H9 (cell line): ENCODE results near the gene GGT6. TPM values are rescaled to one million over a fixed set of nuclear protein-coding genes. Genes with fewer than 3 reads are reported as not detected.

ENCODE experiments used
- DNase-seq: peaks from one replicate; pipeline ENCODE4 v3.0.0-alpha.2; 2017
- H2AFZ ChIP-seq: one replicate; pipeline ENCODE4 v1.6.1; 2013; ENCODE audit warnings: mild to moderate bottlenecking, low read length, control low read depth, moderate library complexity
- H2AK5ac ChIP-seq: 2 replicates; pipeline ENCODE4 v1.6.1; 2013; ENCODE audit warnings: low read length, control low read depth, mixed read lengths; ENCODE audit not compliant: insufficient read length
- H2BK120ac ChIP-seq: one replicate; pipeline ENCODE4 v1.6.1; 2013; ENCODE audit warnings: low read depth, mild to moderate bottlenecking, low read length, control low read depth, inconsistent platforms; ENCODE audit not compliant: poor library complexity, severe bottlenecking
- H2BK12ac ChIP-seq: 2 replicates; pipeline ENCODE4 v1.6.1; 2013; ENCODE audit warnings: low read length, control low read depth, mixed read lengths, low read depth; ENCODE audit not compliant: insufficient read length
- H2BK15ac ChIP-seq: 2 replicates; pipeline ENCODE4 v1.6.1; 2013; ENCODE audit warnings: low read depth, low read length, control low read depth
- H2BK20ac ChIP-seq: one replicate; pipeline ENCODE4 v1.6.1; 2013; ENCODE audit warnings: low read depth, mild to moderate bottlenecking, low read length, control low read depth, inconsistent platforms; ENCODE audit not compliant: poor library complexity, severe bottlenecking
- H2BK5ac ChIP-seq: 2 replicates; pipeline ENCODE4 v1.6.1; 2013; ENCODE audit warnings: low read length, control low read depth, mixed read lengths; ENCODE audit not compliant: insufficient read length
- H3K14ac ChIP-seq: 2 replicates; pipeline ENCODE4 v1.6.1; 2013; ENCODE audit warnings: low read length, control low read depth; ENCODE audit not compliant: insufficient read depth
- H3K18ac ChIP-seq: 2 replicates; pipeline ENCODE4 v1.6.1; 2013; ENCODE audit warnings: low read depth, mild to moderate bottlenecking, mixed read lengths, low read length, control low read depth; ENCODE audit not compliant: insufficient read length
- H3K23ac ChIP-seq: 2 replicates; pipeline ENCODE4 v1.6.1; 2013; ENCODE audit warnings: low read length, control low read depth, mixed read lengths, low read depth; ENCODE audit not compliant: insufficient read length
- H3K23me2 ChIP-seq: 2 replicates; pipeline ENCODE4 v1.6.1; 2013; ENCODE audit warnings: low read depth, mild to moderate bottlenecking, mixed read lengths, low read length, control low read depth; ENCODE audit not compliant: insufficient read length, poor library complexity, severe bottlenecking
- H3K27ac ChIP-seq: 2 replicates; pipeline ENCODE4 v1.5.1; 2013; ENCODE audit warnings: low read length, control low read depth, mixed read lengths, low read depth; ENCODE audit not compliant: insufficient read length
- H3K27me3 ChIP-seq: 2 replicates; pipeline ENCODE4 v1.6.1; 2013; ENCODE audit warnings: low read length, control low read depth, inconsistent platforms; ENCODE audit not compliant: insufficient read depth
- H3K4ac ChIP-seq: 2 replicates; pipeline ENCODE4 v1.6.1; 2013; ENCODE audit warnings: low read depth, mild to moderate bottlenecking, control low read depth, inconsistent platforms, low read length, moderate library complexity
- H3K4me1 ChIP-seq: 2 replicates; pipeline ENCODE4 v1.6.1; 2013; ENCODE audit warnings: low read length, control low read depth, inconsistent platforms; ENCODE audit not compliant: insufficient read depth
- H3K4me2 ChIP-seq: 2 replicates; pipeline ENCODE4 v1.6.1; 2013; ENCODE audit warnings: low read length, control low read depth, mixed read lengths; ENCODE audit not compliant: insufficient read length, insufficient read depth
- H3K56ac ChIP-seq: 2 replicates; pipeline ENCODE4 v1.6.1; 2013; ENCODE audit warnings: low read depth, mild to moderate bottlenecking, mixed read lengths, low read length, control low read depth; ENCODE audit not compliant: insufficient read length
- H3K79me1 ChIP-seq: 2 replicates; pipeline ENCODE4 v1.6.1; 2013; ENCODE audit warnings: low read depth, mild to moderate bottlenecking, moderate library complexity, low read length, control low read depth, inconsistent platforms; ENCODE audit not compliant: insufficient read depth, poor library complexity, severe bottlenecking
- H3K79me2 ChIP-seq: 2 replicates; pipeline ENCODE4 v1.6.1; 2013; ENCODE audit warnings: low read length, control low read depth, inconsistent platforms; ENCODE audit not compliant: insufficient read depth
- H3K9ac ChIP-seq: 2 replicates; pipeline ENCODE4 v1.6.1; 2013; ENCODE audit warnings: low read length, control low read depth, mixed read lengths; ENCODE audit not compliant: insufficient read length; ENCODE audit errors: extremely low read depth
- H3K9me3 ChIP-seq: one replicate; pipeline ENCODE4 v1.6.1; 2013; ENCODE audit warnings: low read depth, low read length, inconsistent platforms; ENCODE audit not compliant: control insufficient read depth
- H3T11ph ChIP-seq: one replicate; pipeline ENCODE4 v1.6.1; 2013; ENCODE audit warnings: mild to moderate bottlenecking, low read length, control low read depth, inconsistent platforms
- H4K20me1 ChIP-seq: one replicate; pipeline ENCODE4 v1.6.1; 2013; ENCODE audit not compliant: control insufficient read depth, insufficient read length, insufficient read depth
- H4K5ac ChIP-seq: 2 replicates; pipeline ENCODE4 v1.6.1; 2013; ENCODE audit warnings: low read depth, mild to moderate bottlenecking, mixed read lengths, low read length, control low read depth; ENCODE audit not compliant: insufficient read length
- H4K8ac ChIP-seq: replicated peaks from 2 replicates; pipeline ENCODE4 v1.6.1; 2013; ENCODE audit warnings: low read length, control low read depth, mixed read lengths, low read depth; ENCODE audit not compliant: insufficient read length
- H4K91ac ChIP-seq: 2 replicates; pipeline ENCODE4 v1.6.1; 2013; ENCODE audit warnings: low read depth, mild to moderate bottlenecking, moderate library complexity, mixed read lengths, low read length, control low read depth; ENCODE audit not compliant: insufficient read length
- H3K27ac Mint-ChIP-seq, 3 experiments: 2 replicates in 2 of 3; 3 replicates in 1 of 3; pipeline ENCODE4 v1.8.0; 2020 to 2021; ENCODE audit warnings: mixed read lengths in 3 of 3, mild to moderate bottlenecking in 1 of 3, moderate library complexity in 1 of 3
- H3K27me3 Mint-ChIP-seq: 2 replicates; pipeline ENCODE4 v1.8.0; 2021; ENCODE audit warnings: low read depth, mild to moderate bottlenecking, moderate library complexity, mixed read lengths
- H3K36me3 Mint-ChIP-seq, 3 experiments: 2 replicates in 2 of 3; 3 replicates in 1 of 3; pipeline ENCODE4 v1.8.0; 2020 to 2021; ENCODE audit warnings: low read depth in 3 of 3, mixed read lengths in 3 of 3; ENCODE audit not compliant: insufficient read depth in 1 of 3
- H3K4me1 Mint-ChIP-seq, 2 experiments: 2 replicates each; pipeline ENCODE4 v1.8.0; 2020; ENCODE audit warnings: mixed read lengths in 2 of 2
- H3K4me3 Mint-ChIP-seq, 2 experiments: 2 replicates in 1 of 2; 3 replicates in 1 of 2; pipeline ENCODE4 v1.8.0; 2020 to 2021; ENCODE audit warnings: mild to moderate bottlenecking in 2 of 2, mixed read lengths in 2 of 2, moderate library complexity in 1 of 2
- H3K9me3 Mint-ChIP-seq, 2 experiments: 2 replicates in 1 of 2; 3 replicates in 1 of 2; pipeline ENCODE4 v1.8.0; 2020; ENCODE audit warnings: mild to moderate bottlenecking in 2 of 2, mixed read lengths in 2 of 2, moderate library complexity in 1 of 2
- CTCF ChIP-seq: fragments of 200-600 bp; sonication (generic); conservative IDR thresholded peaks from 3 replicates; pipeline ENCODE4 v1.8.0; 2021; ENCODE audit warnings: antibody characterized with exemption, mild to moderate bottlenecking
- WGBS: extraction: QIAGEN DNeasy Blood & Tissue Kit; methylation state at CpG from one replicate; pipeline ENCODE4 v1.1.7; 2013; ENCODE audit warnings: missing lambda C conversion rate, low lambda C conversion rate, mixed read lengths; ENCODE audit not compliant: insufficient read length; ENCODE audit errors: extremely low coverage; 5-methylcytosine and 5-hydroxymethylcytosine counted together
- total RNA-seq: library from RNA; stranded (reverse); gene quantifications from 2 replicates; pipeline ENCODE4 v1.2.1, GENCODE V29; 2021

The GGT6 gene
- total RNA-seq, 1 experiment from 2014 or later, result 0.17 TPM

- H3K56ac ChIP-seq, result no peak overlapping the region
- no peak overlapping the region for H2AK5ac ChIP-seq
- no peak for DNase-seq
- H3K27me3 Mint-ChIP-seq, result peaks cover 10% of the 10 kb centered on the region; the same call in 1 of the 2 replicates
- peaks cover 9 to 17% (median 10%) of the 10 kb centered on the region in 3 experiments for H3K36me3 Mint-ChIP-seq
- no peak overlapping the region for H4K5ac ChIP-seq
- H3K27ac Mint-ChIP-seq, result peak overlapping the region in 2 of 3 experiments; percentile 16 to 86; a peak in 1 of 7 replicates
- peaks cover 9% of the 10 kb centered on the region; the same call in 1 of the 2 replicates for H3K79me2 ChIP-seq
- no peak overlapping the region for H3T11ph ChIP-seq
- H3K4me1 Mint-ChIP-seq, result peaks cover 30 to 39% of the 10 kb centered on the region in 2 experiments
- H4K91ac ChIP-seq, result no peak overlapping the region
- no peak overlapping the region for H2BK12ac ChIP-seq
- H3K23ac ChIP-seq, result no peak overlapping the region
- H3K4me1 ChIP-seq, result peaks cover 4% of the 10 kb centered on the region; the same call in 1 of the 2 replicates
- no peak overlapping the region for H2BK5ac ChIP-seq
- H3K18ac ChIP-seq, result no peak overlapping the region
- no peaks in the 10 kb centered on the region for H4K20me1 ChIP-seq
- H3K4ac ChIP-seq, result no peak overlapping the region
- no peaks in the 10 kb centered on the region for H3K9me3 Mint-ChIP-seq
- H3K23me2 ChIP-seq, result peaks cover 11% of the 10 kb centered on the region
- no peak overlapping the region for H2BK20ac ChIP-seq
- H3K4me3 Mint-ChIP-seq, result no peak overlapping the region
- no CpG with 5 or more reads among the region's 24 CpGs for WGBS
- no peak overlapping the region for H2BK15ac ChIP-seq
- no peak overlapping the region for H3K9ac ChIP-seq
- H2BK120ac ChIP-seq, result no peak overlapping the region
- H3K14ac ChIP-seq, result no peak overlapping the region
- no peak overlapping the region for H3K27ac ChIP-seq
- H4K8ac ChIP-seq, result no peak overlapping the region
- H3K9me3 ChIP-seq, result no peaks in the 10 kb centered on the region
- no peak overlapping the region for H2AFZ ChIP-seq
- TF ChIP-seq CTCF, result no peak
- no peaks in the 10 kb centered on the region for H3K27me3 ChIP-seq
- no peak overlapping the region for H3K4me2 ChIP-seq
- no peaks in the 10 kb centered on the region for H3K79me1 ChIP-seq
These were observed 1.9 kb downstream of the GGT6 start for GRCh38 chr17:4558347-4558971.
